Hepatocyte (in vitro differentiated cells): ENCODE results near the gene RADX. TPM values are rescaled to one million over a fixed set of nuclear protein-coding genes. Genes with fewer than 3 reads are reported as not detected.

Experiments
- DNase-seq: peaks from one replicate; pipeline ENCODE4 v3.0.0-alpha.2; 2016; ENCODE audit warnings: low spot score
- H2AFZ ChIP-seq: fragments of 200-600 bp; sonication (generic); 2 replicates; pipeline ENCODE4 v1.6.0; 2016; ENCODE audit warnings: antibody characterized with exemption, mild to moderate bottlenecking
- H3K27ac ChIP-seq: fragments of 200-600 bp; sonication (generic); 2 replicates; pipeline ENCODE4 v1.5.1; 2016; ENCODE audit warnings: mild to moderate bottlenecking
- H3K27me3 ChIP-seq: fragments of 200-600 bp; sonication (generic); 2 replicates; pipeline ENCODE4 v1.6.1; 2016
- H3K36me3 ChIP-seq: fragments of 200-600 bp; sonication (generic); replicated peaks from 2 replicates; pipeline ENCODE4 v1.5.1; 2016; ENCODE audit warnings: low read depth; ENCODE audit not compliant: insufficient read depth
- H3K4me1 ChIP-seq: fragments of 200-600 bp; sonication (generic); 2 replicates; pipeline ENCODE4 v1.5.1; 2016; ENCODE audit warnings: mild to moderate bottlenecking, moderate library complexity; ENCODE audit not compliant: insufficient read depth
- H3K4me2 ChIP-seq: fragments of 200-600 bp; sonication (generic); 2 replicates; pipeline ENCODE4 v1.6.0; 2016
- H3K4me3 ChIP-seq: fragments of 200-600 bp; sonication (generic); 2 replicates; pipeline ENCODE4 v1.5.1; 2016; ENCODE audit warnings: mild to moderate bottlenecking
- H3K79me2 ChIP-seq: fragments of 200-600 bp; sonication (generic); 2 replicates; pipeline ENCODE4 v1.6.0; 2017; ENCODE audit warnings: mild to moderate bottlenecking
- H3K9me2 ChIP-seq: fragments of 200-600 bp; sonication (generic); replicated peaks from 2 replicates; pipeline ENCODE4 v1.6.0; 2017; ENCODE audit warnings: mild to moderate bottlenecking; ENCODE audit not compliant: insufficient read depth
- H3K9me3 ChIP-seq: fragments of 200-600 bp; sonication (generic); 2 replicates; pipeline ENCODE4 v1.5.1; 2016; ENCODE audit warnings: low read depth, mild to moderate bottlenecking
- H4K20me1 ChIP-seq: fragments of 200-600 bp; sonication (generic); 2 replicates; pipeline ENCODE4 v1.6.0; 2016; ENCODE audit warnings: mild to moderate bottlenecking; ENCODE audit not compliant: insufficient read depth, poor library complexity, severe bottlenecking
- CTCF ChIP-seq: fragments of 200-600 bp; sonication (generic); IDR thresholded peaks from 2 replicates; pipeline ENCODE4 v1.5.1; 2016; ENCODE audit warnings: antibody characterized with exemption, mild to moderate bottlenecking; ENCODE audit not compliant: poor library complexity
- EZH2 ChIP-seq: fragments of 200-600 bp; sonication (generic); IDR thresholded peaks from 2 replicates; pipeline ENCODE4 v1.6.1; 2016; ENCODE audit warnings: antibody characterized with exemption, mild to moderate bottlenecking, borderline replicate concordance
- EZH2phosphoT487 ChIP-seq: fragments of 200-600 bp; sonication (generic); IDR thresholded peaks from one replicate; pipeline ENCODE4 v1.6.1; 2018; ENCODE audit warnings: antibody characterized with exemption, mild to moderate bottlenecking, low read depth, moderate library complexity; ENCODE audit not compliant: unreplicated experiment, severe bottlenecking
- WGBS: methylation state at CpG from one replicate; pipeline ENCODE4 v1.1.6; 2016; ENCODE audit warnings: low lambda C conversion rate; ENCODE audit errors: missing lambda C conversion rate; 5-methylcytosine and 5-hydroxymethylcytosine counted together
- polyA plus RNA-seq: library from polyadenylated mRNA; unstranded; fragments of >200 nt; fragmentation: Nextera tagmentation; extraction: Ambion mirVana; gene quantifications from 2 replicates; pipeline ENCODE4 v1.2.1, GENCODE V29; 2016
- total RNA-seq: library from RNA; depleted of rRNA; stranded (reverse); fragments of >200 nt; gene quantifications from 2 replicates; pipeline ENCODE4 v1.2.3, GENCODE V29; 2014

Gene RADX
- total and polyA plus RNA-seq, 2 experiments from 2014 or later: 2.9 to 4.2 TPM

GRCh38 chrX:106706466-106706865, 94.7 kb downstream of the RADX start:
- Histone ChIP-seq H3K9me3 (no peaks in the 10 kb centered on the region), H4K20me1 (no peaks in the 10 kb centered on the region), H3K27ac (no peak overlapping the region), H3K9me2 (no peaks in the 10 kb centered on the region), H3K27me3 (no peaks in the 10 kb centered on the region), H3K36me3 (no peaks in the 10 kb centered on the region), H3K4me1 (no peaks in the 10 kb centered on the region), H3K79me2 (no peaks in the 10 kb centered on the region), H3K4me2 (no peak overlapping the region), H3K4me3 (no peak overlapping the region), H2AFZ (no peak overlapping the region)
- TF ChIP-seq CTCF (no peak), EZH2 (no peak), EZH2phosphoT487 (no peak)
- DNase-seq: no peak
- WGBS: 81% methylated on average over 3 of the region's 3 CpGs

- no peaks in the 10 kb centered on the region for H3K9me3 ChIP-seq
- H3K4me1 ChIP-seq: no peaks in the 10 kb centered on the region
- H2AFZ ChIP-seq: no peak overlapping the region
- no peaks in the 10 kb centered on the region for H3K27me3 ChIP-seq
- TF ChIP-seq EZH2: no peak
- TF ChIP-seq EZH2phosphoT487: no peak
- no peak for TF ChIP-seq CTCF
- H4K20me1 ChIP-seq: no peaks in the 10 kb centered on the region
- H3K9me2 ChIP-seq: no peaks in the 10 kb centered on the region
- no peak overlapping the region for H3K27ac ChIP-seq
- H3K4me2 ChIP-seq: no peak overlapping the region
- H3K4me3 ChIP-seq: no peak overlapping the region
- no peaks in the 10 kb centered on the region for H3K36me3 ChIP-seq
- peak; percentile 26 for DNase-seq
- no peaks in the 10 kb centered on the region for H3K79me2 ChIP-seq
- 51% methylated on average over 3 of the region's 3 CpGs for WGBS
These were observed 96.1 kb downstream of the RADX start for GRCh38 chrX:106707771-106708454.

- H3K27me3 ChIP-seq: no peaks in the 10 kb centered on the region
- H3K27ac ChIP-seq: no peak overlapping the region
- H4K20me1 ChIP-seq: no peaks in the 10 kb centered on the region
- H3K9me2 ChIP-seq: no peaks in the 10 kb centered on the region
- no peaks in the 10 kb centered on the region for H3K79me2 ChIP-seq
- no peak overlapping the region for H3K4me3 ChIP-seq
- no peak overlapping the region for H3K4me2 ChIP-seq
- peaks cover 4% of the 10 kb centered on the region for H3K9me3 ChIP-seq
- no peaks in the 10 kb centered on the region for H3K36me3 ChIP-seq
- no peak for TF ChIP-seq EZH2phosphoT487
- no peak for TF ChIP-seq EZH2
- no peak for TF ChIP-seq CTCF
- H2AFZ ChIP-seq: no peak overlapping the region
- no peak for DNase-seq
- H3K4me1 ChIP-seq: no peaks in the 10 kb centered on the region
These were observed 99.0 kb downstream of the RADX start for GRCh38 chrX:106710771-106711170.

- Histone ChIP-seq H3K4me3 (no peak overlapping the region), H3K79me2 (no peaks in the 10 kb centered on the region), H2AFZ (no peak overlapping the region), H3K36me3 (no peaks in the 10 kb centered on the region), H3K9me2 (no peaks in the 10 kb centered on the region), H3K4me1 (no peaks in the 10 kb centered on the region), H3K27ac (no peak overlapping the region), H3K4me2 (no peak overlapping the region), H4K20me1 (no peaks in the 10 kb centered on the region), H3K27me3 (no peaks in the 10 kb centered on the region), H3K9me3 (peaks cover 4% of the 10 kb centered on the region)
- WGBS: 83% methylated on average over 4 of the region's 4 CpGs
- DNase-seq: no peak
- TF ChIP-seq EZH2 (no peak), EZH2phosphoT487 (no peak)
These were observed 99.6 kb downstream of the RADX start for GRCh38 chrX:106711375-106711774.
